Gastrocnemius medialis (tissue), 4 donors: ENCODE results near the gene RBM14. TPM values are rescaled to one million over a fixed set of nuclear protein-coding genes. Genes with fewer than 3 reads are reported as not detected.

ENCODE experiments used
- ATAC-seq, 2 donors: fragments of 150-250 bp; one replicate each; pipeline ENCODE4 v1.9.1; 2016
- DNase-seq, 2 donors: peaks; one replicate each; pipeline ENCODE4 v3.0.0-alpha.2; 2019
- H3K27ac ChIP-seq, 4 donors: fragments of 200-600 bp; sonication (generic); 1 replicate in 1 of 4; 2 replicates in 3 of 4; pipeline ENCODE4 v1.5.1; 2016 to 2018; ENCODE audit warnings: mild to moderate bottlenecking in 2 of 4, moderate library complexity in 1 of 4
- H3K27me3 ChIP-seq, 3 donors: fragments of 200-600 bp; sonication (generic) in 2 of 3; 1 replicate in 1 of 3; 2 replicates in 2 of 3; pipeline versions ENCODE4 v1.5.1 to v1.6.0; 2016 to 2019; ENCODE audit warnings: mild to moderate bottlenecking in 1 of 3, moderate library complexity in 1 of 3
- H3K36me3 ChIP-seq, 2 donors: fragments of 200-600 bp; sonication (generic) in 1 of 2; one replicate each; pipeline ENCODE4 v1.5.1; 2017 to 2018
- H3K4me1 ChIP-seq, 2 donors: fragments of 200-600 bp; sonication (generic) in 1 of 2; one replicate each; pipeline ENCODE4 v1.5.1; 2016 to 2017; ENCODE audit warnings: mild to moderate bottlenecking in 2 of 2
- H3K4me3 ChIP-seq, 4 donors: fragments of 200-600 bp; sonication (generic) in 3 of 4; 1 replicate in 1 of 4; 2 replicates in 3 of 4; pipeline ENCODE4 v1.5.1; 2016 to 2019; ENCODE audit warnings: mild to moderate bottlenecking in 2 of 4
- H3K9me3 ChIP-seq, 3 donors: fragments of 200-600 bp; sonication (generic) in 2 of 3; 1 replicate in 1 of 3; 2 replicates in 2 of 3; pipeline ENCODE4 v1.5.1; 2016 to 2019
- CTCF ChIP-seq, 5 experiments: fragments of 450-650 bp in 3 of 5; fragments of 200-600 bp in 2 of 5; sonication (generic) in 2 of 5; IDR thresholded peaks in 4 of 5; conservative IDR thresholded peaks in 1 of 5; 1 replicate in 4 of 5; 2 replicates in 1 of 5; pipeline ENCODE4 v1.5.1; 2016 to 2019; ENCODE audit warnings: antibody characterized with exemption in 5 of 5, mild to moderate bottlenecking in 3 of 5, moderate library complexity in 3 of 5
- POLR2A ChIP-seq, 2 donors: fragments of 450-650 bp; IDR thresholded peaks; one replicate each; pipeline ENCODE4 v1.6.1; 2017; ENCODE audit warnings: antibody characterized with exemption in 2 of 2, mild to moderate bottlenecking in 2 of 2, moderate library complexity in 2 of 2
- in situ Hi-C, 4 donors: fragments of 200-750 bp; cut with MboI; loops; one replicate each; pipeline versions ENCODE4 v1.15.0 to v1.8.0; 2017; ENCODE audit warnings: low sequenced_read_pairs in 4 of 4
- intact Hi-C: fragments of 100-400 bp; cut with DNase I; formaldehyde crosslinking; loops from one replicate; pipeline ENCODE4 v1.15.1; 2023; ENCODE audit warnings: low total_unique reads
- total RNA-seq, 4 donors: library from RNA; depleted of rRNA; stranded (reverse); fragments of >200 nt; gene quantifications; one replicate each; pipeline versions ENCODE4 v1.1.0 to v1.2.3, GENCODE V29; 2016

The RBM14 gene
- total RNA-seq, 4 donors from 2014 or later: 17.0 to 43.2 (median 29.4) TPM

GRCh38 chr11:66659763-66660162 is 43.3 kb downstream of the RBM14 start:
- ATAC-seq: no peak
- Histone ChIP-seq H3K27me3 (no peaks in the 10 kb centered on the region), H3K4me1 (no peaks in the 10 kb centered on the region), H3K36me3 (no peaks in the 10 kb centered on the region), H3K9me3 (no peaks in the 10 kb centered on the region), H3K27ac (no peak overlapping the region), H3K4me3 (no peak overlapping the region)
- TF ChIP-seq CTCF (IDR thresholded peaks at IDR 0.05 in 4 of 5, conservative IDR thresholded peaks at IDR 0.05 in 1 of 5) (no peak), POLR2A (IDR thresholded peaks at IDR 0.05) (no peak)
- DNase-seq: no peak
- intact Hi-C loops: no loop called here
- in situ Hi-C loops: no loop called here

- H3K27me3 ChIP-seq: no peaks in the 10 kb centered on the region
- in situ Hi-C loops: no loop called here
- peaks cover 0 to 31% of the 10 kb centered on the region in 2 donors for H3K36me3 ChIP-seq
- no peaks in the 10 kb centered on the region for H3K4me1 ChIP-seq
- no peak overlapping the region for H3K27ac ChIP-seq
- TF ChIP-seq CTCF (IDR thresholded peaks at IDR 0.05 in 4 of 5, conservative IDR thresholded peaks at IDR 0.05 in 1 of 5): no peak
- TF ChIP-seq POLR2A (IDR thresholded peaks at IDR 0.05): no peak
- no peak for DNase-seq
- H3K9me3 ChIP-seq: no peaks in the 10 kb centered on the region
- no peak overlapping the region for H3K4me3 ChIP-seq
- intact Hi-C loops: no loop called here
- no peak for ATAC-seq
Measured at GRCh38 chr11:66663741-66664296, 47.4 kb downstream of the RBM14 start.

GRCh38 chr11:66665369-66665768 is 48.9 kb downstream of the RBM14 start:
- in situ Hi-C loops: no loop called here
- Histone ChIP-seq H3K4me1 (peaks cover 0 to 3% of the 10 kb centered on the region in 2 donors), H3K27ac (no peak overlapping the region), H3K27me3 (no peaks in the 10 kb centered on the region), H3K36me3 (peaks cover 0 to 33% of the 10 kb centered on the region in 2 donors), H3K4me3 (no peak overlapping the region), H3K9me3 (no peaks in the 10 kb centered on the region)
- intact Hi-C loops: no loop called here
- TF ChIP-seq CTCF (IDR thresholded peaks at IDR 0.05 in 4 of 5, conservative IDR thresholded peaks at IDR 0.05 in 1 of 5): no peak
- TF ChIP-seq POLR2A (IDR thresholded peaks at IDR 0.05): no peak
- DNase-seq (no peak), ATAC-seq (no peak)

- H3K27ac ChIP-seq: no peak overlapping the region
- TF ChIP-seq POLR2A (IDR thresholded peaks at IDR 0.05) (no peak), CTCF (IDR thresholded peaks at IDR 0.05 in 4 of 5, conservative IDR thresholded peaks at IDR 0.05 in 1 of 5) (no peak)
- ATAC-seq: no peak
- no peak for DNase-seq
- no peak overlapping the region for H3K4me3 ChIP-seq
- intact Hi-C loops (no loop called here), in situ Hi-C loops (loop anchor here in 2 of 4 donors (10.0 kb wide), 2 partner anchors 86 to 96 kb away; no protein-coding TSS in a partner anchor)
- peaks cover 0 to 25% of the 10 kb centered on the region in 2 donors for H3K36me3 ChIP-seq
- no peaks in the 10 kb centered on the region for H3K9me3 ChIP-seq
- no peaks in the 10 kb centered on the region for H3K27me3 ChIP-seq
- peaks cover 15 to 21% of the 10 kb centered on the region in 2 donors for H3K4me1 ChIP-seq
Measured at GRCh38 chr11:66670816-66671215, 54.4 kb downstream of the RBM14 start.
